ENCODE results near the gene GOLGA7B. TPM values are rescaled to one million over a fixed set of nuclear protein-coding genes. Genes with fewer than 3 reads are reported as not detected.

Gene GOLGA7B
- total RNA-seq, 1 experiment from 2014 or later: 1.1 TPM

- Histone ChIP-seq H3K4me1 (replicated peaks; ENCODE audit: insufficient read depth) (peaks cover 62% of the 10 kb centered on the region), H3K9me3 (ENCODE audit: insufficient read depth, low read depth) (no peaks in the 10 kb centered on the region), H3K4me2 (no peak overlapping the region), H2AFZ (no peak overlapping the region), H3K27ac (no peak overlapping the region), H3F3A (ENCODE audit: insufficient read depth, low read depth) (peaks cover 29% of the 10 kb centered on the region; the same call in 1 of the 2 replicates), H3K79me2 (ENCODE audit: low read depth) (no peaks in the 10 kb centered on the region), H3K9me2 (ENCODE audit: insufficient read depth) (no peaks in the 10 kb centered on the region), H3K27me3 (ENCODE audit: insufficient read depth, low read depth) (no peaks in the 10 kb centered on the region), H3K36me3 (ENCODE audit: low read depth) (no peaks in the 10 kb centered on the region), H4K20me1 (ENCODE audit: insufficient read depth) (no peaks in the 10 kb centered on the region), H3K4me3 (no peak overlapping the region)
- POLR2A ChIA-PET (ENCODE audit: unreplicated experiment): no interaction called here
- BruUV-seq (replicated peaks): no TSS peak
- TF ChIP-seq EZH2 (IDR thresholded peaks at IDR 0.05; ENCODE audit: low read depth): no peak
- no peak for TF ChIP-seq CTCF (conservative IDR thresholded peaks at IDR 0.05)
- CTCF ChIA-PET: no interaction called here
- intact Hi-C loops (cut with micrococcal nuclease; ENCODE audit: unreplicated experiment): loop anchor here (10.0 kb wide), 2 partner anchors 201 to 379 kb away; partner anchors contain the start of genes AVPI1 and LOXL4
- no peak for DNase-seq
Observed at GRCh38 chr10:97886286-97886685, 36.6 kb downstream of the GOLGA7B start.

GRCh38 chr10:97887399-97887798, 37.8 kb downstream of the GOLGA7B start:
- ChIA-PET CTCF (no interaction called here), POLR2A (ENCODE audit: unreplicated experiment) (interaction anchor here (0.6 to 0.7 kb wide), 2 partner anchors 39 to 200 kb away, joined by 4 to 6 read pairs; partner anchors contain the start of gene AVPI1)
- DNase-seq: peak in 1 of 2 experiments; percentile 43
- Histone ChIP-seq H3K79me2 (ENCODE audit: low read depth) (no peaks in the 10 kb centered on the region), H3K4me1 (replicated peaks; ENCODE audit: insufficient read depth) (peaks cover 52% of the 10 kb centered on the region), H3K4me2 (no peak overlapping the region), H4K20me1 (ENCODE audit: insufficient read depth) (no peaks in the 10 kb centered on the region), H3K9me2 (ENCODE audit: insufficient read depth) (no peaks in the 10 kb centered on the region), H3K4me3 (no peak overlapping the region), H3K36me3 (ENCODE audit: low read depth) (no peaks in the 10 kb centered on the region), H3K9me3 (ENCODE audit: insufficient read depth, low read depth) (no peaks in the 10 kb centered on the region), H3K27ac (peak overlapping the region; percentile 98), H3F3A (ENCODE audit: insufficient read depth, low read depth) (peaks cover 22% of the 10 kb centered on the region; the same call in 1 of the 2 replicates), H3K27me3 (ENCODE audit: insufficient read depth, low read depth) (no peaks in the 10 kb centered on the region), H2AFZ (no peak overlapping the region)
- no TSS peak for BruUV-seq (replicated peaks)
- TF ChIP-seq CTCF (conservative IDR thresholded peaks at IDR 0.05) (no peak), EZH2 (IDR thresholded peaks at IDR 0.05; ENCODE audit: low read depth) (no peak)
- intact Hi-C loops (cut with micrococcal nuclease; ENCODE audit: unreplicated experiment): loop anchor here (10.0 kb wide), 2 partner anchors 203 to 377 kb away; partner anchors contain the start of genes AVPI1 and LOXL4

GRCh38 chr10:97888134-97888533, 38.5 kb downstream of the GOLGA7B start:
- H3F3A ChIP-seq (ENCODE audit: insufficient read depth, low read depth): peaks cover 18% of the 10 kb centered on the region; the same call in 1 of the 2 replicates
- H3K4me2 ChIP-seq: peak overlapping the region; percentile 87
- no peak for DNase-seq
- BruUV-seq (replicated peaks): no TSS peak
- TF ChIP-seq CTCF (conservative IDR thresholded peaks at IDR 0.05) (no peak), EZH2 (IDR thresholded peaks at IDR 0.05; ENCODE audit: low read depth) (no peak)
- no peaks in the 10 kb centered on the region for H3K9me2 ChIP-seq (ENCODE audit: insufficient read depth)
- no peaks in the 10 kb centered on the region for H4K20me1 ChIP-seq (ENCODE audit: insufficient read depth)
- no peaks in the 10 kb centered on the region for H3K9me3 ChIP-seq (ENCODE audit: insufficient read depth, low read depth)
- CTCF ChIA-PET: interaction anchor here (0.6 kb wide), 1 partner anchor 56 kb away, joined by 3 read pairs; no protein-coding TSS in a partner anchor
- no peak overlapping the region for H2AFZ ChIP-seq
- H3K79me2 ChIP-seq (ENCODE audit: low read depth): no peaks in the 10 kb centered on the region
- H3K27ac ChIP-seq: peak overlapping the region; percentile 98
- no peak overlapping the region for H3K4me3 ChIP-seq
- intact Hi-C loops (cut with micrococcal nuclease; ENCODE audit: unreplicated experiment): loop anchor here (10.0 kb wide), 2 partner anchors 203 to 377 kb away; partner anchors contain the start of genes AVPI1 and LOXL4
- H3K36me3 ChIP-seq (ENCODE audit: low read depth): no peaks in the 10 kb centered on the region
- H3K4me1 ChIP-seq (replicated peaks; ENCODE audit: insufficient read depth): peaks cover 46% of the 10 kb centered on the region
- POLR2A ChIA-PET (ENCODE audit: unreplicated experiment): interaction anchor here (0.5 to 0.7 kb wide), 2 partner anchors 201 to 1843 kb away, joined by 4 read pairs; partner anchors contain the start of gene AVPI1
- H3K27me3 ChIP-seq (ENCODE audit: insufficient read depth, low read depth): no peaks in the 10 kb centered on the region
